Measurements from ENCODE around the gene SCN7A. TPM values are rescaled to one million over a fixed set of nuclear protein-coding genes. Genes with fewer than 3 reads are reported as not detected.

SCN7A gene
- total RNA-seq, 1 experiment from 2014 or later, result not detected

DNA sequence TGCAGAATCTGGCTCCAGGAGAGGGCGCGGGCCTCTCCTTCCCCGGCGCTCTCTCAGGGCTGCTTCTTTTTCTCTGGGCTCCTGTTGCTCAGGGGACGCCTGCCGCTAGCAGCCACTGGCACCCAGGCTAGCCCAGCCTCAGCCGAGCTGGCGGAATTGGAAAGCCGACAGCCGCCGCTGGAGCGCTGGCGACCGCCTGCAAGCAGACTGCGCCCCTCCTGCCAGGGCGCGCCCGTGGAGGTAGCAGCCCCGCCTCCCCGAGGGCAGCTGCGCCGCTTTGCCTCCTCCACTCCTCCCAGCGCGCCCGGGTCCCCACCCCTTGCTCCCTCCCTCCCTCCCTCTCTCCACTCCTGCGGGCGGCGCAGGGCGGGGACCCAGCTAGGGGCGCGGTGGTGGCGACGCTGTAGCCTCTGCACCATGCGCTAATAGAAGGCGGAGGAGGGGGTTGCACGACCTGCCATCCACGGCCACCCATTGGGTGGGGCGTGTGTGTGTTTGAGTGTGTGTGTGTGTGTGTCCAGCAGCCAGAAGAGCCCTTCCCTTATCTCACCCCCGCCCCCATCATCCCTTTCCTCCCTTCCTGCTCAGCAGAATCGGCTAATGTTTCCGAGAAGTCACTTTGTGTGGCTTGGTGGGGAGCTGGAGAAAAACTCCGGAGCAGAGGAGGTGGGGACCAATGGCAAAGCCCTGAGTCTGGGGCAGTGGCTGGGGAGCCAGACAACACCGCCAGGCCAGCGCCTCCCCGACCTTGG, 118.1 kb downstream of the SCN7A start, which contains the start of gene SCN9A:
Gene SCN9A (minus strand): TSS at position 209 of the 752 bp plus-strand sequence. CDS start 64,188 bp downstream, outside the sequence.
- H3K4me1 ChIP-seq (ENCODE audit: insufficient read depth, low read length, poor library complexity, severe bottlenecking), result peaks cover 19% of the 10 kb centered on the region
- POLR2A ChIA-PET (ENCODE audit: low non-redundant PET), result no interaction called here
- H3K27ac ChIP-seq (ENCODE audit: low read depth, low read length, poor library complexity, severe bottlenecking), result no peak within 1 kb of the TSS
- intact Hi-C loops (cut with micrococcal nuclease; ENCODE audit: unreplicated experiment), result no loop called here
- H3K27me3 ChIP-seq (replicated peaks; ENCODE audit: insufficient read depth, low read depth, low read length, poor library complexity), result no peaks in the 10 kb centered on the region
- BruUV-seq (replicated peaks), result no TSS peak
- CTCF ChIA-PET, result interaction anchor here (0.6 to 0.9 kb wide), 3 partner anchors 12 to 403 kb away, joined by 3 to 7 read pairs (median 3); no protein-coding TSS in a partner anchor
- TF ChIP-seq, protein P1, sequence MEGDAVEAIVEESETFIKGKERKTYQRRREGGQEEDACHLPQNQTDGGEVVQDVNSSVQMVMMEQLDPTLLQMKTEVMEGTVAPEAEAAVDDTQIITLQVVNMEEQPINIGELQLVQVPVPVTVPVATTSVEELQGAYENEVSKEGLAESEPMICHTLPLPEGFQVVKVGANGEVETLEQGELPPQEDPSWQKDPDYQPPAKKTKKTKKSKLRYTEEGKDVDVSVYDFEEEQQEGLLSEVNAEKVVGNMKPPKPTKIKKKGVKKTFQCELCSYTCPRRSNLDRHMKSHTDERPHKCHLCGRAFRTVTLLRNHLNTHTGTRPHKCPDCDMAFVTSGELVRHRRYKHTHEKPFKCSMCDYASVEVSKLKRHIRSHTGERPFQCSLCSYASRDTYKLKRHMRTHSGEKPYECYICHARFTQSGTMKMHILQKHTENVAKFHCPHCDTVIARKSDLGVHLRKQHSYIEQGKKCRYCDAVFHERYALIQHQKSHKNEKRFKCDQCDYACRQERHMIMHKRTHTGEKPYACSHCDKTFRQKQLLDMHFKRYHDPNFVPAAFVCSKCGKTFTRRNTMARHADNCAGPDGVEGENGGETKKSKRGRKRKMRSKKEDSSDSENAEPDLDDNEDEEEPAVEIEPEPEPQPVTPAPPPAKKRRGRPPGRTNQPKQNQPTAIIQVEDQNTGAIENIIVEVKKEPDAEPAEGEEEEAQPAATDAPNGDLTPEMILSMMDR (conservative IDR thresholded peaks at IDR 0.05; ENCODE audit: low read depth, low read length), result peak; percentile 40
- TF ChIP-seq EZH2 (IDR thresholded peaks at IDR 0.05; ENCODE audit: borderline replicate concordance, low read depth, low read length, poor library complexity, severe bottlenecking), result no peak
- no peaks in the 10 kb centered on the region for H3K9me3 ChIP-seq (ENCODE audit: low read depth, low read length, poor library complexity, severe bottlenecking)
- DNase-seq (ENCODE audit: low spot score), result peak; percentile 88
- no peaks in the 10 kb centered on the region for H3K36me3 ChIP-seq (ENCODE audit: insufficient read depth, low read length, poor library complexity, severe bottlenecking)
- H3K4me3 ChIP-seq (ENCODE audit: low read depth, low read length, poor library complexity, severe bottlenecking), result peak within 1 kb of the TSS; percentile 51

DNA sequence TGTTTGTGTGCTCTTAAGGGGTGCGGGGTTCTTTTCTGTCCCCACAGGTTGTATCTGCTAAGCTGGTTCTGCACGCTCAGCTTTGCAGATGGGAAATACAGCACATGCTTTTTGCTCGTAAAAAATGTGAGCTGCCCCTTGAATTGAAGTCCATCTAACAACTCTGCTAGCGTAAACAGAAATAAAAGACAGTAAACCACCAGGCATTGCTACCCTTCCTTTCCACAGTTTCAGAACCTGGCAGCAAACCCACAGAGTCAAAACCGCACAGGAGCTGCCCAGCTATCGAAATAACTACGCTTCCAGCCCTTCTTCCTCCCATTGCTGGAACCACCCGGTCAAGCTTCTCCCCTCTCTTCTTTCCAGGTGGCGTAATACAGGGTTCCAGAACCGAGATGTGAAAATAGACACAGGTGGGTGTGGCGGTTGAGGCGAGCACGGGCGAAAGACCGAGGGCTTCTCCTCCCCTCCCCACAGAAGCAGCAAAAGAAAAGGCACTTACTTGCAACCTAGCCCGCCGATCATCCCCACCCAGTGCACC, 118.8 kb downstream of the SCN7A start:
- no peak for DNase-seq (ENCODE audit: low spot score)

DNA sequence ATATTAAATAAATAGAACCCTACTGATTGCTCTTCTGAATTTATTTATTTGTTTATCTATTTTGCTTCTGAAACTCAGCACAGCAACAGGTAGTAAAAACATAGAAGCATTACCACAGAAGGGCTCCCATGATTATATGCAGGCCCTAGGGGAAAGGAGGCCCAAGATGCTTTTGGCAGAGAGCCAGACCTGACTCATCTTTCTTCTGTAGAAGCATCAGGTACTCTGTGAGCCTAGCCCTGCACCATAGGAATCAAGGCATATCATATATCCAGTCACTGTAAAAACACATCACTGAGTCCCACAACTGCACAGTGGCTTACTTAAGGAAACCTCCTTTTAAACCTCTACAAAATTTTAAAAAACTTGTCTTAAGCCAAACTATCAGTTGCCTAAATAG, 120.1 kb downstream of the SCN7A start:
- peak; percentile 79 for DNase-seq (ENCODE audit: low spot score)
- Histone ChIP-seq H3K9me3 (ENCODE audit: low read depth, low read length, poor library complexity, severe bottlenecking) (no peaks in the 10 kb centered on the region), H3K36me3 (ENCODE audit: insufficient read depth, low read length, poor library complexity, severe bottlenecking) (no peaks in the 10 kb centered on the region), H3K27ac (ENCODE audit: low read depth, low read length, poor library complexity, severe bottlenecking) (no peak overlapping the region), H3K4me1 (ENCODE audit: insufficient read depth, low read length, poor library complexity, severe bottlenecking) (peaks cover 19% of the 10 kb centered on the region), H3K4me3 (ENCODE audit: low read depth, low read length, poor library complexity, severe bottlenecking) (no peak overlapping the region), H3K27me3 (replicated peaks; ENCODE audit: insufficient read depth, low read depth, low read length, poor library complexity) (no peaks in the 10 kb centered on the region)
- TF ChIP-seq EZH2 (IDR thresholded peaks at IDR 0.05; ENCODE audit: borderline replicate concordance, low read depth, low read length, poor library complexity, severe bottlenecking), result no peak
- TF ChIP-seq, protein P1 (conservative IDR thresholded peaks at IDR 0.05; ENCODE audit: low read depth, low read length), result no peak
- no TSS peak for BruUV-seq (replicated peaks)
- intact Hi-C loops (cut with micrococcal nuclease; ENCODE audit: unreplicated experiment), result no loop called here
- CTCF ChIA-PET, result no interaction called here
- POLR2A ChIA-PET (ENCODE audit: low non-redundant PET), result no interaction called here

More for the DNA sequence above, 118.8 kb downstream of the SCN7A start:
- intact Hi-C loops (cut with micrococcal nuclease; ENCODE audit: unreplicated experiment), result no loop called here
- Histone ChIP-seq H3K36me3 (ENCODE audit: insufficient read depth, low read length, poor library complexity, severe bottlenecking) (no peaks in the 10 kb centered on the region), H3K9me3 (ENCODE audit: low read depth, low read length, poor library complexity, severe bottlenecking) (no peaks in the 10 kb centered on the region), H3K27me3 (replicated peaks; ENCODE audit: insufficient read depth, low read depth, low read length, poor library complexity) (no peaks in the 10 kb centered on the region), H3K4me3 (ENCODE audit: low read depth, low read length, poor library complexity, severe bottlenecking) (peak overlapping the region; percentile 51), H3K4me1 (ENCODE audit: insufficient read depth, low read length, poor library complexity, severe bottlenecking) (peaks cover 19% of the 10 kb centered on the region), H3K27ac (ENCODE audit: low read depth, low read length, poor library complexity, severe bottlenecking) (no peak overlapping the region)
- BruUV-seq (replicated peaks), result no TSS peak
- CTCF ChIA-PET, result interaction anchor here (0.9 kb wide), 1 partner anchor 14 kb away, joined by 3 read pairs; no protein-coding TSS in a partner anchor
- POLR2A ChIA-PET (ENCODE audit: low non-redundant PET), result no interaction called here
- TF ChIP-seq, protein P1 (conservative IDR thresholded peaks at IDR 0.05; ENCODE audit: low read depth, low read length), result no peak
